Neuronal stem cell (in vitro differentiated cells): ENCODE measurements around the gene ZNF77.

Experiments used
- DNase-seq: peaks from one replicate; pipeline ENCODE4 v3.0.0-alpha.2; 2013; ENCODE audit warnings: low spot score
- H2AFZ ChIP-seq: one replicate; pipeline ENCODE4 v1.6.1; 2013; ENCODE audit warnings: mild to moderate bottlenecking, low read length, inconsistent platforms
- H2AK5ac ChIP-seq: 2 replicates; pipeline ENCODE4 v1.6.1; 2013; ENCODE audit warnings: low read depth, mild to moderate bottlenecking, inconsistent platforms, low read length, moderate library complexity, mixed read lengths
- H2BK120ac ChIP-seq: 2 replicates; pipeline ENCODE4 v1.6.1; 2013; ENCODE audit warnings: low read depth, mild to moderate bottlenecking, inconsistent platforms, low read length, moderate library complexity, mixed read lengths
- H2BK12ac ChIP-seq: one replicate; pipeline ENCODE4 v1.6.1; 2013; ENCODE audit warnings: low read length, inconsistent platforms
- H2BK15ac ChIP-seq: 2 replicates; pipeline ENCODE4 v1.6.1; 2013; ENCODE audit warnings: mild to moderate bottlenecking, low read length, inconsistent platforms, mixed read lengths
- H2BK5ac ChIP-seq: one replicate; pipeline ENCODE4 v1.6.1; 2013; ENCODE audit warnings: inconsistent platforms, mild to moderate bottlenecking, low read length, moderate library complexity
- H3K14ac ChIP-seq: one replicate; pipeline ENCODE4 v1.6.1; 2013; ENCODE audit warnings: low read length, inconsistent platforms
- H3K18ac ChIP-seq: 2 replicates; pipeline ENCODE4 v1.6.1; 2013; ENCODE audit warnings: low read length, inconsistent platforms
- H3K23ac ChIP-seq: 2 replicates; pipeline ENCODE4 v1.6.1; 2013; ENCODE audit warnings: low read depth, mild to moderate bottlenecking, mixed read lengths, low read length, inconsistent platforms; ENCODE audit not compliant: poor library complexity
- H3K27ac ChIP-seq: replicated peaks from 3 replicates; pipeline ENCODE4 v1.5.1; 2013; ENCODE audit warnings: low read length, inconsistent platforms
- H3K27me3 ChIP-seq, 3 experiments: 2 replicates each; pipeline ENCODE4 v1.6.1; 2013; ENCODE audit warnings: low read length in 3 of 3, mild to moderate bottlenecking in 2 of 3, inconsistent platforms in 1 of 3, low read depth in 1 of 3, mixed read lengths in 1 of 3, moderate library complexity in 1 of 3; ENCODE audit not compliant: control insufficient read depth in 3 of 3, insufficient read depth in 3 of 3
- H3K36me3 ChIP-seq, 2 donors: replicated peaks in 1 of 2; 2 replicates each; pipeline ENCODE4 v1.6.1; 2013; ENCODE audit warnings: low read length in 2 of 2; ENCODE audit not compliant: control insufficient read depth in 2 of 2, insufficient read depth in 2 of 2
- H3K4ac ChIP-seq: 2 replicates; pipeline ENCODE4 v1.6.1; 2013; ENCODE audit warnings: inconsistent platforms, mild to moderate bottlenecking, low read length, moderate library complexity
- H3K4me1 ChIP-seq, 2 donors: 1 replicate in 1 of 2; 2 replicates in 1 of 2; pipeline ENCODE4 v1.6.1; 2013; ENCODE audit warnings: low read length in 2 of 2, low read depth in 1 of 2; ENCODE audit not compliant: control insufficient read depth in 2 of 2, insufficient read depth in 1 of 2
- H3K4me2 ChIP-seq: one replicate; pipeline ENCODE4 v1.6.1; 2013; ENCODE audit warnings: mild to moderate bottlenecking, low read length, inconsistent platforms; ENCODE audit not compliant: insufficient read depth, poor library complexity, severe bottlenecking
- H3K4me3 ChIP-seq, 2 donors: 2 replicates each; pipeline ENCODE4 v1.5.1; 2013; ENCODE audit warnings: low read length in 2 of 2, mild to moderate bottlenecking in 2 of 2, inconsistent platforms in 1 of 2, moderate library complexity in 1 of 2
- H3K79me1 ChIP-seq: one replicate; pipeline ENCODE4 v1.6.1; 2013; ENCODE audit warnings: low read depth, mild to moderate bottlenecking, inconsistent platforms, low read length, moderate library complexity
- H3K9ac ChIP-seq: one replicate; pipeline ENCODE4 v1.6.1; 2013; ENCODE audit warnings: mild to moderate bottlenecking, low read depth, low read length, inconsistent platforms; ENCODE audit not compliant: poor library complexity
- H3K9me3 ChIP-seq, 2 donors: replicated peaks in 1 of 2; 2 replicates each; pipeline versions ENCODE3 to v1.6.1; 2013; ENCODE audit warnings: low read length in 2 of 2, mild to moderate bottlenecking in 2 of 2, inconsistent platforms in 1 of 2, low read depth in 1 of 2, mixed read lengths in 1 of 2, moderate library complexity in 1 of 2; ENCODE audit not compliant: control insufficient read depth in 2 of 2, insufficient read depth in 1 of 2
- H4K8ac ChIP-seq: one replicate; pipeline ENCODE4 v1.6.1; 2013; ENCODE audit warnings: low read depth, mild to moderate bottlenecking, inconsistent platforms, low read length, moderate library complexity
- H4K91ac ChIP-seq: one replicate; pipeline ENCODE4 v1.6.1; 2013; ENCODE audit warnings: low read length, low read depth, mild to moderate bottlenecking, inconsistent platforms; ENCODE audit not compliant: poor library complexity
- WGBS, 2 donors: extraction: QIAGEN DNeasy Blood & Tissue Kit; methylation state at CpG; one replicate each; pipeline ENCODE4 v1.1.7; 2013; ENCODE audit warnings: missing lambda C conversion rate in 2 of 2, mixed read lengths in 1 of 2; ENCODE audit not compliant: insufficient read length in 2 of 2, insufficient replicate concordance in 1 of 2; ENCODE audit errors: extremely low coverage in 2 of 2; 5-methylcytosine and 5-hydroxymethylcytosine counted together

Gene ZNF77

GRCh38 chr19:2885736-2886135, 59.0 kb downstream of the ZNF77 start:
- H2BK120ac ChIP-seq: no peak overlapping the region
- WGBS, 2 donors: no CpG with 5 or more reads among the region's 17 CpGs
- no peak overlapping the region for H3K4me2 ChIP-seq
- no peak overlapping the region for H3K18ac ChIP-seq
- H3K4ac ChIP-seq: no peak overlapping the region
- H3K4me3 ChIP-seq: no peak overlapping the region
- no peak overlapping the region for H2BK5ac ChIP-seq
- no peak overlapping the region for H4K8ac ChIP-seq
- H3K9me3 ChIP-seq: peaks cover 0 to 11% of the 10 kb centered on the region in 2 donors
- H3K23ac ChIP-seq: no peak overlapping the region
- H3K36me3 ChIP-seq: no peaks in the 10 kb centered on the region
- no peaks in the 10 kb centered on the region for H3K27me3 ChIP-seq
- no peak overlapping the region for H3K9ac ChIP-seq
- H3K27ac ChIP-seq: no peak overlapping the region
- no peak overlapping the region for H2BK12ac ChIP-seq
- H4K91ac ChIP-seq: no peak overlapping the region
- DNase-seq: no peak
- peaks cover 4% of the 10 kb centered on the region for H3K79me1 ChIP-seq
- H2AFZ ChIP-seq: no peak overlapping the region
- H2AK5ac ChIP-seq: no peak overlapping the region
- peaks cover 1 to 5% of the 10 kb centered on the region in 2 donors for H3K4me1 ChIP-seq
- H3K14ac ChIP-seq: no peak overlapping the region
- no peak overlapping the region for H2BK15ac ChIP-seq

GRCh38 chr19:2883686-2884439, 60.9 kb downstream of the ZNF77 start:
- Histone ChIP-seq H4K8ac (no peak overlapping the region), H2BK5ac (no peak overlapping the region), H2BK12ac (no peak overlapping the region), H4K91ac (no peak overlapping the region), H2BK15ac (no peak overlapping the region), H2AK5ac (no peak overlapping the region), H3K14ac (no peak overlapping the region), H3K36me3 (no peaks in the 10 kb centered on the region), H3K9ac (no peak overlapping the region), H3K4me3 (no peak overlapping the region), H2BK120ac (no peak overlapping the region), H3K4ac (no peak overlapping the region), H3K9me3 (peaks cover 3 to 9% of the 10 kb centered on the region in 2 donors), H3K4me1 (peaks cover 1 to 5% of the 10 kb centered on the region in 2 donors), H3K18ac (no peak overlapping the region), H3K27ac (no peak overlapping the region), H2AFZ (no peak overlapping the region), H3K4me2 (no peak overlapping the region), H3K27me3 (no peaks in the 10 kb centered on the region), H3K23ac (no peak overlapping the region), H3K79me1 (peaks cover under 1% of the 10 kb centered on the region)
- WGBS, 2 donors: no CpG with 5 or more reads among the region's 14 CpGs
- no peak for DNase-seq
